HG03108 (cell line): ENCODE data around the gene JMJD8.
A peak's percentile ranks its signal among the peaks of the same experiment; 100 is the strongest.
"Not testable (repeated sequence)": the region's sequence is repeated elsewhere in the genome, so short reads cannot be mapped to it uniquely, and the experiment has no call there.

Experiments used
- ATAC-seq: cut with Tn5 transposase; IDR thresholded peaks from one replicate; pipeline ENCODE4 v1.9.1; 2021; ENCODE audit warnings: moderate library complexity; ENCODE audit not compliant: unreplicated experiment

The JMJD8 gene

GRCh38 chr16:693766-694165 lies 9.6 kb upstream of the JMJD8 start:
- ATAC-seq: no peak

- ATAC-seq: no peak
Measured at GRCh38 chr16:693364-693763, 9.2 kb upstream of the JMJD8 start.

GRCh38 chr16:692356-693108 lies 8.4 kb upstream of the JMJD8 start:
- no peak for ATAC-seq

- ATAC-seq: not testable (repeated sequence)
Measured at GRCh38 chr16:691242-691641, 7.1 kb upstream of the JMJD8 start.

GRCh38 chr16:689175-689897 lies 5.2 kb upstream of the JMJD8 start:
- ATAC-seq: no peak

GRCh38 chr16:687499-687898 lies 3.4 kb upstream of the JMJD8 start:
- no peak for ATAC-seq

GRCh38 chr16:686459-687260 lies 2.5 kb upstream of the JMJD8 start:
- ATAC-seq: no peak

- no peak for ATAC-seq
Measured at GRCh38 chr16:685967-686366, 1.8 kb upstream of the JMJD8 start.

- no peak for ATAC-seq
Measured at GRCh38 chr16:684961-685696, 995 bp upstream of the JMJD8 start.

GRCh38 chr16:683396-684070 lies 601 bp downstream of the JMJD8 start:
- ATAC-seq: no peak

GRCh38 chr16:682493-683395 lies 1.4 kb downstream of the JMJD8 start:
- no peak for ATAC-seq

- ATAC-seq: no peak
Measured at GRCh38 chr16:681746-682427, 2.2 kb downstream of the JMJD8 start.

GRCh38 chr16:680967-681745 lies 3.0 kb downstream of the JMJD8 start:
- no peak for ATAC-seq

- ATAC-seq: no peak
Measured at GRCh38 chr16:680625-680945, 3.5 kb downstream of the JMJD8 start.

GRCh38 chr16:679814-680624 lies 4.1 kb downstream of the JMJD8 start, which contains the start of gene STUB1:
STUB1 (plus strand) TSS chr16:680410; CDS start chr16:680526, 116 bp downstream.
- ATAC-seq: peak; percentile 31

- no peak for ATAC-seq
Measured at GRCh38 chr16:678858-679813, 5.0 kb downstream of the JMJD8 start.
